ENCODE measurements around the gene KDELR3. TPM values are rescaled to one million over a fixed set of nuclear protein-coding genes. Genes with fewer than 3 reads are reported as not detected.
A peak's percentile ranks its signal among the peaks of the same experiment; 100 is the strongest.

The KDELR3 gene
- total and polyA plus RNA-seq, 10 of the 15 experiments (the other 5 are each of a cell fraction or from before 2014, with no cell fraction given): 0.15 to 0.98 (median 0.25) TPM; not detected in 1

DNA sequence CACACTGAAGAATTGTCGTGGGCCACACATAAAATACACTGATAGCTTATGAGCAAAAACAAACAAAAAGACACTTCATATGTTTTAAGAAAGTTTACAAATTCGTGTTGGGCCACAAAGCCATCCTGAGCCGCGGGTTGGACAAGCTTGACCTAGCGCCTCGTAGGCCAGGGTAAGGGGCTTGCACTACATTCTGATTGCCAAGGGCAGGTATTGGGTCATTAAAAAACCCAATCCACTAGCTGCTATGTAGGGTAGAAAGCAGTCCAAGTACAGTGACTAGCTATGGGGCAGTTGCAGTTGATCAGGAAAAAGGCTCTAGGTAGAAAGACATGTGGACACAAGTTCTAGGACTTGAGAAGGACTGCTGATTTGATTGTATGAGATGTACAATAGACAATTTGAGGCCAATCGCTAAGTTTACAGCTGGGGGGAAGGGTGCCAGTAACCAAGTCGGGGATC is 14.0 kb downstream of the KDELR3 start:
- Histone ChIP-seq H3K27me3 (replicated peaks in 1 of 2; ENCODE audit: control insufficient read depth in 2 of 2, insufficient read depth in 2 of 2, low read length in 1 of 2) (no peaks in the 10 kb centered on the region), H2AFZ (ENCODE audit: control insufficient read depth, low read depth, low read length) (no peak overlapping the region), H3K36me3 (ENCODE audit: control insufficient read depth in 2 of 2, insufficient read depth in 2 of 2, low read length in 1 of 2) (peaks cover 10 to 32% of the 10 kb centered on the region in 2 experiments), H4K20me1 (ENCODE audit: control insufficient read depth, insufficient read depth) (no peaks in the 10 kb centered on the region; the same call in 1 of the 2 replicates), H3K9me3 (replicated peaks; ENCODE audit: control insufficient read depth, insufficient read depth, low read length) (no peaks in the 10 kb centered on the region), H3K4me1 (ENCODE audit: control insufficient read depth, insufficient read depth, low read length) (no peaks in the 10 kb centered on the region), H3K4me2 (ENCODE audit: control insufficient read depth, insufficient read depth) (no peak overlapping the region), H3K79me2 (ENCODE audit: control insufficient read depth, insufficient read depth, low read length) (no peaks in the 10 kb centered on the region), H3K9ac (ENCODE audit: control insufficient read depth, insufficient read depth, low read length) (no peak overlapping the region), H3K27ac (ENCODE audit: control insufficient read depth, insufficient read depth) (no peak overlapping the region), H3K4me3 (no peak overlapping the region)
- POLR2A ChIA-PET: no interaction called here
- ATAC-seq (no peak), FAIRE-seq (no peak), DNase-seq (ENCODE audit: low read depth, low spot score) (no peak)
- SMC1A ChIA-PET (ENCODE audit: uncharacterized antibody, unreplicated experiment): interaction anchor here (1.6 kb wide), 1 partner anchor 9 kb away, joined by 6 read pairs; no protein-coding TSS in a partner anchor
- CTCF ChIA-PET: interaction anchor here (0.6 kb wide), 1 partner anchor 591 kb away, joined by 3 read pairs; no protein-coding TSS in a partner anchor
- 88% methylated on average over 8 of the region's 8 CpGs for WGBS (ENCODE audit: insufficient coverage, insufficient replicate concordance, low lambda C conversion rate, missing lambda C conversion rate)
- no TSS peak for BruUV-seq (replicated peaks)
- in situ Hi-C loops (cut with MboI): no loop called here
- intact Hi-C loops (cut with micrococcal nuclease; ENCODE audit: unreplicated experiment): loop anchor here (10.0 kb wide), 1 partner anchor 427 kb away; the partner anchor contains the start of gene PICK1
- RAD21 ChIA-PET (ENCODE audit: unreplicated experiment): no interaction called here
- TF ChIP-seq, protein P1, sequence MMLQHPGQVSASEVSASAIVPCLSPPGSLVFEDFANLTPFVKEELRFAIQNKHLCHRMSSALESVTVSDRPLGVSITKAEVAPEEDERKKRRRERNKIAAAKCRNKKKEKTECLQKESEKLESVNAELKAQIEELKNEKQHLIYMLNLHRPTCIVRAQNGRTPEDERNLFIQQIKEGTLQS (IDR thresholded peaks at IDR 0.05; ENCODE audit: borderline replicate concordance, extremely low read depth, low read depth, low read length): no peak
- TF ChIP-seq, protein P2, sequence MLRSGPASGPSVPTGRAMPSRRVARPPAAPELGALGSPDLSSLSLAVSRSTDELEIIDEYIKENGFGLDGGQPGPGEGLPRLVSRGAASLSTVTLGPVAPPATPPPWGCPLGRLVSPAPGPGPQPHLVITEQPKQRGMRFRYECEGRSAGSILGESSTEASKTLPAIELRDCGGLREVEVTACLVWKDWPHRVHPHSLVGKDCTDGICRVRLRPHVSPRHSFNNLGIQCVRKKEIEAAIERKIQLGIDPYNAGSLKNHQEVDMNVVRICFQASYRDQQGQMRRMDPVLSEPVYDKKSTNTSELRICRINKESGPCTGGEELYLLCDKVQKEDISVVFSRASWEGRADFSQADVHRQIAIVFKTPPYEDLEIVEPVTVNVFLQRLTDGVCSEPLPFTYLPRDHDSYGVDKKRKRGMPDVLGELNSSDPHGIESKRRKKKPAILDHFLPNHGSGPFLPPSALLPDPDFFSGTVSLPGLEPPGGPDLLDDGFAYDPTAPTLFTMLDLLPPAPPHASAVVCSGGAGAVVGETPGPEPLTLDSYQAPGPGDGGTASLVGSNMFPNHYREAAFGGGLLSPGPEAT (IDR thresholded peaks at IDR 0.05; ENCODE audit: low read depth): no peak
- TF ChIP-seq, protein P3, sequence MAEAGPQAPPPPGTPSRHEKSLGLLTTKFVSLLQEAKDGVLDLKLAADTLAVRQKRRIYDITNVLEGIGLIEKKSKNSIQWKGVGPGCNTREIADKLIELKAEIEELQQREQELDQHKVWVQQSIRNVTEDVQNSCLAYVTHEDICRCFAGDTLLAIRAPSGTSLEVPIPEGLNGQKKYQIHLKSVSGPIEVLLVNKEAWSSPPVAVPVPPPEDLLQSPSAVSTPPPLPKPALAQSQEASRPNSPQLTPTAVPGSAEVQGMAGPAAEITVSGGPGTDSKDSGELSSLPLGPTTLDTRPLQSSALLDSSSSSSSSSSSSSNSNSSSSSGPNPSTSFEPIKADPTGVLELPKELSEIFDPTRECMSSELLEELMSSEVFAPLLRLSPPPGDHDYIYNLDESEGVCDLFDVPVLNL (IDR thresholded peaks at IDR 0.05; ENCODE audit: low read depth, low read length): no peak
- TF ChIP-seq, protein P4, sequence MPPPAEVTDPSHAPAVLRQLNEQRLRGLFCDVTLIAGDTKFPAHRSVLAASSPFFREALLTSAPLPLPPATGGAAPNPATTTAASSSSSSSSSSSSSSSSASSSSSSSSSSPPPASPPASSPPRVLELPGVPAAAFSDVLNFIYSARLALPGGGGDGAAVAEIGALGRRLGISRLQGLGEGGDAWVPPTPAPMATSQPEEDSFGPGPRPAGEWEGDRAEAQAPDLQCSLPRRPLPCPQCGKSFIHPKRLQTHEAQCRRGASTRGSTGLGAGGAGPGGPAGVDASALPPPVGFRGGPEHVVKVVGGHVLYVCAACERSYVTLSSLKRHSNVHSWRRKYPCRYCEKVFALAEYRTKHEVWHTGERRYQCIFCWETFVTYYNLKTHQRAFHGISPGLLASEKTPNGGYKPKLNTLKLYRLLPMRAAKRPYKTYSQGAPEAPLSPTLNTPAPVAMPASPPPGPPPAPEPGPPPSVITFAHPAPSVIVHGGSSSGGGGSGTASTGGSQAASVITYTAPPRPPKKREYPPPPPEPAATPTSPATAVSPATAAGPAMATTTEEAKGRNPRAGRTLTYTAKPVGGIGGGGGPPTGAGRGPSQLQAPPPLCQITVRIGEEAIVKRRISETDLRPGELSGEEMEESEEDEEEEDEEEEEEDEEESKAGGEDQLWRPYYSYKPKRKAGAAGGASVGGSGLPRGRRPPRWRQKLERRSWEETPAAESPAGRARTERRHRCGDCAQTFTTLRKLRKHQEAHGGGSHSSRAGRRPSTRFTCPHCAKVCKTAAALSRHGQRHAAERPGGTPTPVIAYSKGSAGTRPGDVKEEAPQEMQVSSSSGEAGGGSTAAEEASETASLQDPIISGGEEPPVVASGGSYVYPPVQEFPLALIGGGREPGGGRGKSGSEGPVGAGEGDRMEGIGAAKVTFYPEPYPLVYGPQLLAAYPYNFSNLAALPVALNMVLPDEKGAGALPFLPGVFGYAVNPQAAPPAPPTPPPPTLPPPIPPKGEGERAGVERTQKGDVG (CRISPR knock-in tag; IDR thresholded peaks at IDR 0.05): no peak
- TF ChIP-seq, protein P5, sequence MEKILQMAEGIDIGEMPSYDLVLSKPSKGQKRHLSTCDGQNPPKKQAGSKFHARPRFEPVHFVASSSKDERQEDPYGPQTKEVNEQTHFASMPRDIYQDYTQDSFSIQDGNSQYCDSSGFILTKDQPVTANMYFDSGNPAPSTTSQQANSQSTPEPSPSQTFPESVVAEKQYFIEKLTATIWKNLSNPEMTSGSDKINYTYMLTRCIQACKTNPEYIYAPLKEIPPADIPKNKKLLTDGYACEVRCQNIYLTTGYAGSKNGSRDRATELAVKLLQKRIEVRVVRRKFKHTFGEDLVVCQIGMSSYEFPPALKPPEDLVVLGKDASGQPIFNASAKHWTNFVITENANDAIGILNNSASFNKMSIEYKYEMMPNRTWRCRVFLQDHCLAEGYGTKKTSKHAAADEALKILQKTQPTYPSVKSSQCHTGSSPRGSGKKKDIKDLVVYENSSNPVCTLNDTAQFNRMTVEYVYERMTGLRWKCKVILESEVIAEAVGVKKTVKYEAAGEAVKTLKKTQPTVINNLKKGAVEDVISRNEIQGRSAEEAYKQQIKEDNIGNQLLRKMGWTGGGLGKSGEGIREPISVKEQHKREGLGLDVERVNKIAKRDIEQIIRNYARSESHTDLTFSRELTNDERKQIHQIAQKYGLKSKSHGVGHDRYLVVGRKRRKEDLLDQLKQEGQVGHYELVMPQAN (conservative IDR thresholded peaks at IDR 0.05): no peak
- TF ChIP-seq, protein P6, sequence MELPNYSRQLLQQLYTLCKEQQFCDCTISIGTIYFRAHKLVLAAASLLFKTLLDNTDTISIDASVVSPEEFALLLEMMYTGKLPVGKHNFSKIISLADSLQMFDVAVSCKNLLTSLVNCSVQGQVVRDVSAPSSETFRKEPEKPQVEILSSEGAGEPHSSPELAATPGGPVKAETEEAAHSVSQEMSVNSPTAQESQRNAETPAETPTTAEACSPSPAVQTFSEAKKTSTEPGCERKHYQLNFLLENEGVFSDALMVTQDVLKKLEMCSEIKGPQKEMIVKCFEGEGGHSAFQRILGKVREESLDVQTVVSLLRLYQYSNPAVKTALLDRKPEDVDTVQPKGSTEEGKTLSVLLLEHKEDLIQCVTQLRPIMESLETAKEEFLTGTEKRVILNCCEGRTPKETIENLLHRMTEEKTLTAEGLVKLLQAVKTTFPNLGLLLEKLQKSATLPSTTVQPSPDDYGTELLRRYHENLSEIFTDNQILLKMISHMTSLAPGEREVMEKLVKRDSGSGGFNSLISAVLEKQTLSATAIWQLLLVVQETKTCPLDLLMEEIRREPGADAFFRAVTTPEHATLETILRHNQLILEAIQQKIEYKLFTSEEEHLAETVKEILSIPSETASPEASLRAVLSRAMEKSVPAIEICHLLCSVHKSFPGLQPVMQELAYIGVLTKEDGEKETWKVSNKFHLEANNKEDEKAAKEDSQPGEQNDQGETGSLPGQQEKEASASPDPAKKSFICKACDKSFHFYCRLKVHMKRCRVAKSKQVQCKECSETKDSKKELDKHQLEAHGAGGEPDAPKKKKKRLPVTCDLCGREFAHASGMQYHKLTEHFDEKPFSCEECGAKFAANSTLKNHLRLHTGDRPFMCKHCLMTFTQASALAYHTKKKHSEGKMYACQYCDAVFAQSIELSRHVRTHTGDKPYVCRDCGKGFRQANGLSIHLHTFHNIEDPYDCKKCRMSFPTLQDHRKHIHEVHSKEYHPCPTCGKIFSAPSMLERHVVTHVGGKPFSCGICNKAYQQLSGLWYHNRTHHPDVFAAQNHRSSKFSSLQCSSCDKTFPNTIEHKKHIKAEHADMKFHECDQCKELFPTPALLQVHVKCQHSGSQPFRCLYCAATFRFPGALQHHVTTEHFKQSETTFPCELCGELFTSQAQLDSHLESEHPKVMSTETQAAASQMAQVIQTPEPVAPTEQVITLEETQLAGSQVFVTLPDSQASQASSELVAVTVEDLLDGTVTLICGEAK (IDR thresholded peaks at IDR 0.05; ENCODE audit: borderline replicate concordance): no peak
- TF ChIP-seq POLR2AphosphoS2 (IDR thresholded peaks at IDR 0.05; ENCODE audit: low read depth, low read length) (peak; percentile 40; the same call in 1 of the 2 replicates), IKZF2 (IDR thresholded peaks at IDR 0.05) (no peak), RAD21 (IDR thresholded peaks at IDR 0.05; ENCODE audit: insufficient read depth, low read depth, low read length) (no peak), PML (IDR thresholded peaks at IDR 0.05; ENCODE audit: low read length) (peak; percentile 63)
